Hepatocyte (in vitro differentiated cells): Measurements from ENCODE around the gene MYO1H. TPM values are rescaled to one million over a fixed set of nuclear protein-coding genes. Genes with fewer than 3 reads are reported as not detected.

Experiments used
- DNase-seq: peaks from one replicate; pipeline ENCODE4 v3.0.0-alpha.2; 2016; ENCODE audit warnings: low spot score
- H2AFZ ChIP-seq: fragments of 200-600 bp; sonication (generic); 2 replicates; pipeline ENCODE4 v1.6.0; 2016; ENCODE audit warnings: antibody characterized with exemption, mild to moderate bottlenecking
- H3K27ac ChIP-seq: fragments of 200-600 bp; sonication (generic); 2 replicates; pipeline ENCODE4 v1.5.1; 2016; ENCODE audit warnings: mild to moderate bottlenecking
- H3K27me3 ChIP-seq: fragments of 200-600 bp; sonication (generic); 2 replicates; pipeline ENCODE4 v1.6.1; 2016
- H3K36me3 ChIP-seq: fragments of 200-600 bp; sonication (generic); replicated peaks from 2 replicates; pipeline ENCODE4 v1.5.1; 2016; ENCODE audit warnings: low read depth; ENCODE audit not compliant: insufficient read depth
- H3K4me1 ChIP-seq: fragments of 200-600 bp; sonication (generic); 2 replicates; pipeline ENCODE4 v1.5.1; 2016; ENCODE audit warnings: mild to moderate bottlenecking, moderate library complexity; ENCODE audit not compliant: insufficient read depth
- H3K4me2 ChIP-seq: fragments of 200-600 bp; sonication (generic); 2 replicates; pipeline ENCODE4 v1.6.0; 2016
- H3K4me3 ChIP-seq: fragments of 200-600 bp; sonication (generic); 2 replicates; pipeline ENCODE4 v1.5.1; 2016; ENCODE audit warnings: mild to moderate bottlenecking
- H3K79me2 ChIP-seq: fragments of 200-600 bp; sonication (generic); 2 replicates; pipeline ENCODE4 v1.6.0; 2017; ENCODE audit warnings: mild to moderate bottlenecking
- H3K9me2 ChIP-seq: fragments of 200-600 bp; sonication (generic); replicated peaks from 2 replicates; pipeline ENCODE4 v1.6.0; 2017; ENCODE audit warnings: mild to moderate bottlenecking; ENCODE audit not compliant: insufficient read depth
- H3K9me3 ChIP-seq: fragments of 200-600 bp; sonication (generic); 2 replicates; pipeline ENCODE4 v1.5.1; 2016; ENCODE audit warnings: low read depth, mild to moderate bottlenecking
- H4K20me1 ChIP-seq: fragments of 200-600 bp; sonication (generic); 2 replicates; pipeline ENCODE4 v1.6.0; 2016; ENCODE audit warnings: mild to moderate bottlenecking; ENCODE audit not compliant: insufficient read depth, poor library complexity, severe bottlenecking
- CTCF ChIP-seq: fragments of 200-600 bp; sonication (generic); IDR thresholded peaks from 2 replicates; pipeline ENCODE4 v1.5.1; 2016; ENCODE audit warnings: antibody characterized with exemption, mild to moderate bottlenecking; ENCODE audit not compliant: poor library complexity
- EZH2 ChIP-seq: fragments of 200-600 bp; sonication (generic); IDR thresholded peaks from 2 replicates; pipeline ENCODE4 v1.6.1; 2016; ENCODE audit warnings: antibody characterized with exemption, mild to moderate bottlenecking, borderline replicate concordance
- EZH2phosphoT487 ChIP-seq: fragments of 200-600 bp; sonication (generic); IDR thresholded peaks from one replicate; pipeline ENCODE4 v1.6.1; 2018; ENCODE audit warnings: antibody characterized with exemption, mild to moderate bottlenecking, low read depth, moderate library complexity; ENCODE audit not compliant: unreplicated experiment, severe bottlenecking
- WGBS: methylation state at CpG from one replicate; pipeline ENCODE4 v1.1.6; 2016; ENCODE audit warnings: low lambda C conversion rate; ENCODE audit errors: missing lambda C conversion rate; 5-methylcytosine and 5-hydroxymethylcytosine counted together
- polyA plus RNA-seq: library from polyadenylated mRNA; unstranded; fragments of >200 nt; fragmentation: Nextera tagmentation; extraction: Ambion mirVana; gene quantifications from 2 replicates; pipeline ENCODE4 v1.2.1, GENCODE V29; 2016
- total RNA-seq: library from RNA; depleted of rRNA; stranded (reverse); fragments of >200 nt; gene quantifications from 2 replicates; pipeline ENCODE4 v1.2.3, GENCODE V29; 2014

The MYO1H gene
- total and polyA plus RNA-seq, 2 experiments from 2014 or later: not detected

DNA sequence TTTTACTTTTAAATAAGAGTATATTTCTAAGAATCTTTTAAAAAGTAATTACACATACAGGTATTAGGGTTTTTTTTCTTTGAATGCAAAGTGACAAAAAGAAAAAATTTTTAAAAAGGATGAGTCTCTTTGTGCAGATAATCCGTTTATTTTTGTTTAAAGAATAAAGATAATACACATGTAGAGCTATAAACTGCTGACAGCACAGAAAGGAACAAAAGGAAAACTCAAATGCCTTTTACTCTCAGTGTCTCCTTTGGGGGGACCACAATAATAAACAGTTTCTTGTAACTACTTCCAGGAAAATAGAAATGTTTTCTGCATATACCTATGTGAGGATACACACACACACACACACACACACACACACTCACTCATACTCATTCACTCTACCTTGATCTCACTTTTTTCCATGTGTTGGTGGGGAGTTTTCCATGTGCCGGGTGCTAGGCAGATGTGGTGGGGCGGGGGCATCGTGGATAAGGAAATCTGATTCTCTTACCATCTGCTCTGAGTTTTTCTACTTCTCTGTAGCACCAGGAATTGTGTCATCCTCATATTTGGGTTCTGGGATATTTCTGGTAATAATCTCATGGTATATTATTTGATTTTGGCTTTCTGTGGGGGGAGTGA, 71.3 kb downstream of the MYO1H start:
- H3K9me3 ChIP-seq: no peaks in the 10 kb centered on the region
- H3K27ac ChIP-seq: no peak overlapping the region
- H2AFZ ChIP-seq: no peak overlapping the region
- H3K4me1 ChIP-seq: no peaks in the 10 kb centered on the region
- H4K20me1 ChIP-seq: no peaks in the 10 kb centered on the region
- TF ChIP-seq CTCF: no peak
- no peak for TF ChIP-seq EZH2
- TF ChIP-seq EZH2phosphoT487: no peak
- no peak overlapping the region for H3K4me3 ChIP-seq
- no peak overlapping the region for H3K4me2 ChIP-seq
- H3K9me2 ChIP-seq: no peaks in the 10 kb centered on the region
- WGBS: 67% methylated on average over 4 of the region's 4 CpGs
- no peaks in the 10 kb centered on the region for H3K27me3 ChIP-seq
- DNase-seq: no peak
- no peaks in the 10 kb centered on the region for H3K36me3 ChIP-seq
- no peaks in the 10 kb centered on the region for H3K79me2 ChIP-seq

- H3K36me3 ChIP-seq: no peaks in the 10 kb centered on the region
- H3K4me2 ChIP-seq: no peak overlapping the region
- TF ChIP-seq EZH2phosphoT487 (no peak), CTCF (no peak), EZH2 (no peak)
- no peak overlapping the region for H3K27ac ChIP-seq
- WGBS: 56% methylated on average over 8 of the region's 8 CpGs
- H3K9me3 ChIP-seq: no peaks in the 10 kb centered on the region
- H3K4me1 ChIP-seq: no peaks in the 10 kb centered on the region
- H2AFZ ChIP-seq: no peak overlapping the region
- no peaks in the 10 kb centered on the region for H3K9me2 ChIP-seq
- no peak overlapping the region for H3K4me3 ChIP-seq
- no peaks in the 10 kb centered on the region for H3K79me2 ChIP-seq
- H3K27me3 ChIP-seq: no peaks in the 10 kb centered on the region
- H4K20me1 ChIP-seq: no peaks in the 10 kb centered on the region
- no peak for DNase-seq
Observed at GRCh38 chr12:109421355-109422087, 73.8 kb downstream of the MYO1H start.

DNA sequence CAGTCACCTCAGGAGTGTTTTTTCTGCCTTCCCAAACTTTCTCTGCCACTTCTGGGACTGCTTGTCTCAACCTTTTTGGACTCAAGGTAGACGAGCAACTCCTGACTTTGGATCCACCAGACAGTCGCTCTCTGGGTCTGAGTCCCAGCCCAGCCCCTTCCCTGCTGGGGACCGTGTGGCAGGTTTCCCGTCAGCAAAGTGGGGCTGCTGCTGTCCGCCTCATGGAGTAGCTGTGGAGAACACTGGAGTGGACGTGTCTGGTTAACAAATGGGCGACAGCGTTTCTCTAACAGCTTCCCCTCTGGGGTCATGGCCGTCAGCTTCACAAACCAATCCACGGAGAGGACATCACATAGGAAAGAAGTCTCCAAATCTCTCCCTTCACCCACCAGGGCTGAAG, 74.6 kb downstream of the MYO1H start:
- H2AFZ ChIP-seq: no peak overlapping the region
- 83% methylated on average over 10 of the region's 10 CpGs for whole genome bisulfite sequencing
- no peaks in the 10 kb centered on the region for H3K79me2 ChIP-seq
- H3K27ac ChIP-seq: no peak overlapping the region
- no peaks in the 10 kb centered on the region for H3K9me3 ChIP-seq
- H3K4me3 ChIP-seq: no peak overlapping the region
- no peaks in the 10 kb centered on the region for H3K9me2 ChIP-seq
- TF ChIP-seq EZH2 (no peak), EZH2phosphoT487 (no peak), CTCF (no peak)
- H3K4me2 ChIP-seq: no peak overlapping the region
- H3K27me3 ChIP-seq: no peaks in the 10 kb centered on the region
- H3K4me1 ChIP-seq: no peaks in the 10 kb centered on the region
- DNase-seq: no peak
- no peaks in the 10 kb centered on the region for H3K36me3 ChIP-seq
- no peaks in the 10 kb centered on the region for H4K20me1 ChIP-seq
